GM10266 (cell line): Measurements from ENCODE around the gene SLX9.

Source experiments
- DNase-seq: peaks from one replicate; pipeline ENCODE4 v3.0.0; 2012; ENCODE audit errors: extremely low spot score
- TF ChIP-seq, protein P1 (sequence below): IDR thresholded peaks from 2 replicates; pipeline ENCODE4 v1.5.1; 2012; ENCODE audit warnings: mild to moderate bottlenecking, low read depth; ENCODE audit not compliant: control insufficient read depth, insufficient read depth; ENCODE audit errors: missing control alignments

The SLX9 gene

DNA sequence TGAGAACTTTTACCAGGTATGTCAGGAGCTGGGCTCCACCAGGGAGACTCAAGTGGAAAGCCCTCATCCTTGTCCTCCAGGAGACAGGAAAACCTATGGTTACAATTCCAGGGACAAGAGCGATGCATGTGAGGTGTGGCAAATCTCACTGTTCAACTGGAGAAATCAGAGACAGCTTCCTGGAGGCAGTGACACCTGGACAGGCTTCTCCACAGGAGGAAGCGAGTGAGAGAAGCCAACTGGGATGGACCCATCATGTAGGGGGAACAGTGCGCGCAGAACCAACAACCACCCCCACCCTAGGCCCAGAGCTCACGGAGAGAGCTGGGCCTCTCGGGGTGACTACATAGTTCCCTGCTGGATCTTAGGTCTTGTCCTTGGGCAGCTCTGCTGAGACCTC is 5.6 kb upstream of the SLX9 start:
- TF ChIP-seq, protein P1, sequence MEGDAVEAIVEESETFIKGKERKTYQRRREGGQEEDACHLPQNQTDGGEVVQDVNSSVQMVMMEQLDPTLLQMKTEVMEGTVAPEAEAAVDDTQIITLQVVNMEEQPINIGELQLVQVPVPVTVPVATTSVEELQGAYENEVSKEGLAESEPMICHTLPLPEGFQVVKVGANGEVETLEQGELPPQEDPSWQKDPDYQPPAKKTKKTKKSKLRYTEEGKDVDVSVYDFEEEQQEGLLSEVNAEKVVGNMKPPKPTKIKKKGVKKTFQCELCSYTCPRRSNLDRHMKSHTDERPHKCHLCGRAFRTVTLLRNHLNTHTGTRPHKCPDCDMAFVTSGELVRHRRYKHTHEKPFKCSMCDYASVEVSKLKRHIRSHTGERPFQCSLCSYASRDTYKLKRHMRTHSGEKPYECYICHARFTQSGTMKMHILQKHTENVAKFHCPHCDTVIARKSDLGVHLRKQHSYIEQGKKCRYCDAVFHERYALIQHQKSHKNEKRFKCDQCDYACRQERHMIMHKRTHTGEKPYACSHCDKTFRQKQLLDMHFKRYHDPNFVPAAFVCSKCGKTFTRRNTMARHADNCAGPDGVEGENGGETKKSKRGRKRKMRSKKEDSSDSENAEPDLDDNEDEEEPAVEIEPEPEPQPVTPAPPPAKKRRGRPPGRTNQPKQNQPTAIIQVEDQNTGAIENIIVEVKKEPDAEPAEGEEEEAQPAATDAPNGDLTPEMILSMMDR, result no peak
- DNase-seq, result no peak

DNA sequence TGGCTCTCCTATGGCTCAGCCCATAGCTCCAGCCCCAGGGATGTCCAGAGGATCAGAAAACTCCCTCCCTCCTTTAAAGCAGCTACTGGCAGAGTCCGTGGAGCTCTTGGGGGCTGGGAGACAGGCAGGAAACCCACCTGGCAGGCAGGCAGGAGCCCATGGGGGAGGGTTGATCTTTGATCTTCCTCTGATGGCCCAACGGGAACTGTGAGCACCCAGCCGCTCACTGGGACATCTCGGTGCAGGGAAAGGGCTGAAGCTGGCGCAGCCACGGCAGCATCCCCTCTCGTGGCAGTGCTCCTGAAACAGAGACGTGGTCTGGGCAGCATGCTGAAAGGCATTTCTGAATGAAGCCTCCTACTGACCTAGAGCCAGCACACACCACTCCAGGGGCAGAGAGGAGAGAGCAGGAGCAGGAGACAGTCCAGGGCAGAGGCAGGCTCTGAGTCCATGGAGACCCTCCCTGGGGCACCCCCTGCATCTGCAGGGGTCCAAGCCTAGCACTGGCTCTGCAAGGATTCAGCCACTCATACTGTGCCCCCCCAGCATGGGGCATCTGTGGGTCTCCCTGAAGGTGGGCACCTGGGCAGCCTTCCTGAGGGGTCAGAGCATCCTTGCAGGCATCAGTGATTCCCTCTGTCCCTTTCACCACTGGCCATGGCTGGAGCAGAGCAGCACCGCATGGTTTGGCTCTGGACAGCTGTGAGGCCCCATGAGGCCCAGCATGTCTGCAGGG is 4.9 kb upstream of the SLX9 start:
- DNase-seq, result no peak
- TF ChIP-seq, protein P1, result no peak

DNA sequence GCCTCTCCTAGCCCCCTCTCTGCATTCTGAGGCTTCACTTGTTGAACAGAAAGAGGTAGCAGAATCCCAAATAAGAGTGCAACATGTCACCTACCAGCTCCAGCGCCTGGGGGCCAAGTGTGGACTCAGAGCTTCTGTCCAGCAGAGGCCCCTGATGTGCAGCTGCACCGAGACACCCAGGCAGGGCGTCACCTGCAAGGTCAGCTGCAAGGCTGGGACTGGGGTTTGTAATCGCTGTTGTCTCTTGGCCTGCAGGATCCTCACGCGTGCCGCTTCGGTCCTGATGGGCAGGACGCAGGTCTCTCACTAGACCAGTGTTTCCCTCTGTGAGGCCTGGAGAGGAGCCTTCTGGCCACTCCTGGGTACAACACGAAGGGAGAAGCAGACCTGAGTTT is 4.3 kb upstream of the SLX9 start:
- no peak for DNase-seq

DNA sequence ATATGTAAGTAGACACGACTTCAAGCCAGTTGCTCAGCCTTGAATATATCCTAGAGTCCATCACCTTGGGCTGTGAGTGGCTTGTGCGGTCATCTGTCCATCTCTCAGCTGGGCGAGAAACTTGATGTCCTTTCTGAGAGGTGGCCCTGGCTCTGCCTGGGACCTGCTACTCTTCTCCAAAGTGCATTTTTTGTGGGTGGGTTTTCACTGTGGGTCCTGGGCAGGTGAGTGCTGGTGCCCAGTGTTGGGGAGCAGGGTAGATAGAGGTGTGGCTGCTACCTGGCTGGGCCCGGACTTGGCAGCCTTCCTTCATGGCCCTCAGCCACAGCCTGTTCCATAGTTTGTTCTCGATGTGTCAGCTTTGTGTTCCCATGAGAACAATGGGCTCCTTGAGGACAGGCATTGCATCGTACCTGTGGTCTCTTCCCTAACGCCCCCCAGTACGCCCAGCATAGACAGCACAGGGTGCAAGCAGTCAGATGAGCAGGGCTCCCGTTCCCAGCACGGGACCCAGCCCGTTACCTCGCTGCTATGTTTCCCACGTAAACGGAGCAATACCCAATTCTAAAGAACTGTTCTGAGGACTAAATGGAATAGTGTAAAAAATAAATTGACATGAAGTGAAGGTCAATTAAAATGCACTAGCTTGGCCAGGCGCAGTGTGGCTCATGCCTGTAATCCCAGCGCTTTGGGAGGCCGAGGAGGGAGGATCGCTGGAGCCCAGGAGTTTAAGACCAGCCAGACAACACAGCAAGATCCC is 877 bp upstream of the SLX9 start:
- DNase-seq, result no peak
- TF ChIP-seq, protein P1, result no peak

More for the DNA sequence above, 4.3 kb upstream of the SLX9 start:
- TF ChIP-seq, protein P1, result no peak

GRCh38 chr21:44940116-44940631 is 345 bp downstream of the SLX9 start:
- TF ChIP-seq, protein P1, result no peak
- no peak for DNase-seq

- no peak for DNase-seq
- TF ChIP-seq, protein P1, result no peak
Measured at GRCh38 chr21:44941567-44941966, 1.7 kb downstream of the SLX9 start.

DNA sequence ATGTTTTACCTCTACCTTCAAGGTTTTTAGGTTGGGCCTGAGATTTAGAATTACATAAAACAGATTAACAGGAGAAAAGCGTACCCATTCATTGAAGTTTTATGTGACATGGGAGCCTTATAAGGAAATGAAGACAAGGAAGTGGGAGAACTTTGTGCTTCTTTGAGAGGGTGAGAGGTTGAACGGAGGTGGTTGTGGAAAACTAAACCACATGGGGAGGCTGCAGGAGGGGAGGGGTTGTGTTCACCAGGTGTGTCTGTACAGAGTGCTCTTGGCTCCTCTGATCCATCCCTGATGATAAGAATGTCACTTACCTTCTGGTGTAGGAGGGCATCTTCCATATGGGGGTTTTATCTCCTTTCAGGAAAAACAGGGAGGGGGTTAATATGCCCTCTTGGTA is 2.7 kb downstream of the SLX9 start:
- TF ChIP-seq, protein P1, result no peak
- no peak for DNase-seq
